Activated naive CD4-positive, alpha-beta T cell treated with anti-CD3 and anti-CD28 coated beads for 36 hours (primary cell): Measurements from ENCODE around the gene ANKRD63. TPM values are rescaled to one million over a fixed set of nuclear protein-coding genes. Genes with fewer than 3 reads are reported as not detected.

Source experiments
- CTCF ChIA-PET: fragments of 350-600 bp; sonication (Branson Sonifier 250); formaldehyde crosslinking; loops from one replicate; lab custom pipeline; 2021; ENCODE audit warnings: antibody characterized with exemption; lab: Charles Lee
- DNase-seq: peaks from one replicate; pipeline ENCODE4 v3.0.0-alpha.2; 2020
- H3K27ac Mint-ChIP-seq: one replicate; pipeline ENCODE4 v1.8.0; 2021; ENCODE audit warnings: mild to moderate bottlenecking, mixed read lengths
- H3K27me3 Mint-ChIP-seq: one replicate; pipeline ENCODE4 v1.8.0; 2021; ENCODE audit warnings: low read depth, mixed read lengths
- H3K36me3 Mint-ChIP-seq: one replicate; pipeline ENCODE4 v1.8.0; 2021; ENCODE audit warnings: low read depth, mixed read lengths
- H3K4me1 Mint-ChIP-seq: one replicate; pipeline ENCODE4 v1.8.0; 2021; ENCODE audit warnings: low read depth, mixed read lengths
- H3K4me3 Mint-ChIP-seq: one replicate; pipeline ENCODE4 v1.8.0; 2021; ENCODE audit warnings: mild to moderate bottlenecking, moderate library complexity, mixed read lengths
- H3K9me3 Mint-ChIP-seq: one replicate; pipeline ENCODE4 v1.8.0; 2021; ENCODE audit warnings: mixed read lengths
- intact Hi-C: fragments of 100-400 bp; cut with micrococcal nuclease; formaldehyde crosslinking; loops from one replicate; pipeline ENCODE4 v1.15.1; 2023
- total RNA-seq, 2 experiments: library from RNA; stranded (reverse); gene quantifications; one replicate each; pipeline ENCODE4 v1.2.3, GENCODE V29; 2021

Gene ANKRD63
- total RNA-seq, 2 experiments from 2014 or later = not detected

DNA sequence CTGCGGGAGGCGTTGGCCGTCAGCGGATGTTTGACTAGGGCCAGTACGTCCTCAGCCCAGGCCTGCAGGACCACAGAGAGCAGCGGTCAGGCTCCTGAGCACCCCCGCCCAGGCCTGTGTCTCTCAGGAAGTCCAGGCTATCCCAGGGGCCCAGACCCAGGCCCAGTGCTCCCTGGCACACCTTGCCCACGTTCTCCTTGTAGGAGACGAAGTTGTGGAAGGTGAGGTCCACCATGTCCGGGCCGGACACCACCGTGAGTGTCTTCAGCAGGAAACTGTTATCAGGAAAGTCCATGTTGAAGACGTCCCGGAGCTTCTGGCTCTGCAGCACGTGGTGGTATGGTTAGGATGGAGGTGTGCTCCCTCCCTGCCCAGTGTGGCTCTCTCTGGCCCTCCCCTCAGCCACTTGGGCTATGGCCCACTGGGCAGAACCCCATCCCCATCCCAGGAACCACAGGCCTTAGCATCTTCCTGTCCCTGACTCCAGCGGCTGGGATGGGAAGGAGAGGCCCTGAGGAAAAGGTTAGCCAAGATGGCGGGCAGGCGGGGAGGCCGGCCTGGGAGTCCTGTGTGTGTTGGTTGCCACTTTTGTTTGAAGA, 19.5 kb upstream of the ANKRD63 start:
- peaks cover 2% of the 10 kb centered on the region for H3K9me3 Mint-ChIP-seq
- peaks cover 27% of the 10 kb centered on the region for H3K36me3 Mint-ChIP-seq
- no peak overlapping the region for H3K27ac Mint-ChIP-seq
- intact Hi-C loops = no loop called here
- H3K4me3 Mint-ChIP-seq = no peak overlapping the region
- H3K4me1 Mint-ChIP-seq = peaks cover 14% of the 10 kb centered on the region
- DNase-seq = no peak
- CTCF ChIA-PET = interaction anchor here (3.2 to 16.7 kb wide), 2 partner anchors 9 to 28 kb away, joined by 15 to 365 read pairs; no protein-coding TSS in a partner anchor
- no peaks in the 10 kb centered on the region for H3K27me3 Mint-ChIP-seq

DNA sequence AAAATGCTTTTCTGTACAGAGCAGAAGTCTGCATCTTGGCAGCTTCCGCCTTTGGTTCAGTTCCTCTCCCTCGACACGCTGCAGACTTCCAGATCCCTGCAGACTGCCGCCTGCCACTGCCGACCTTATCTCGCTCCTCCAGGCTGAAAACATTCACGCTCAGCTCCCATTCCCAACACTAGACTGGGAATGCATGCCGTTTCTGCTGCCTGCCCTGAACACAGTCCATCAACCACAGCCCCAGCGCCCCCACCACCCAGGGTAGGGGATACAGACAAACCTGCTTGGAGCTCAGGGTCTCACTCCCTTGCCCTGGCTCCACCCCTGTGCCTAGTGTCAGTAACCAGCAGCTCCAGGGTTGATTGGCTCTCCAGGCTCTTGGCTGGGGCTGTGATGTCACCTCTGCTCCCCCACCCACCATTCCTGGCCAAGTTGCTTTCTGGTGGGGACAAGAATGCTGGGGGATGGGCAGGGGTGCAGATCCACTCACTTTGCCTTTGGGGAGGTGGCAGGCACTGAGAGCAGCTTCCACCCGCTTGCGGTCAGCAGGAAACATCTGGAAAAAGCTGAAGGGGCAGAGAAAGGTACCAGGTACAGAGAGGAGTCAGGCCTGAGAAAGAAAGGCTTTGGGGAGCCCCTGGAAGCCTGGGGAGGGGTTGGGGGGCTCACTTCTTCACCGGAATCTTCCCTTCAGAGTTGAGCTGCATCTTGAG, 18.8 kb upstream of the ANKRD63 start:
- Mint-ChIP-seq H3K4me1 (peaks cover 13% of the 10 kb centered on the region), H3K27ac (no peak overlapping the region), H3K36me3 (peaks cover 27% of the 10 kb centered on the region), H3K4me3 (no peak overlapping the region), H3K9me3 (peaks cover 2% of the 10 kb centered on the region), H3K27me3 (no peaks in the 10 kb centered on the region)
- intact Hi-C loops = no loop called here
- CTCF ChIA-PET = interaction anchor here (0.6 to 16.7 kb wide), 5 partner anchors 10 to 159 kb away, joined by 4 to 365 read pairs (median 4); no protein-coding TSS in a partner anchor
- DNase-seq = no peak

DNA sequence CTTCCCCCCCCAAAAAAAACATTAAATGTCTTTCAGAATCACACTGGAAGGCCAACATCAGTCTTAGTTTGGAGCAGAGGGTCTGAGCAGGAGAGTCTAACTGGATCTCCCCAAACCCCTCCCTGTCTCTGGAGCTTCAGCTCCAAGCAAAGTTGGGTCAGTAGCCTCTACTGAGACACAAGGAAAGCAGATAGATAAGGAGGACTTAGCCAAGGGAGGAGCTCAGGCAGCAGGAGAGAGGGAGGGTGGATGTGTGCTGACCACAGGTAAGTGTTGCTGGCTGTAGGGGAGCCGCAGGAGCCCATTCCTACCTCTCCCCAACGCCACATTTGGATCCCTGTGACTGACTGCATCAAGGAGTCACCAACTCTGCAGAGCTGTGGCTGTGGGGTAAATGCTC, 17.9 kb upstream of the ANKRD63 start:
- Mint-ChIP-seq H3K9me3 (peaks cover 2% of the 10 kb centered on the region), H3K4me3 (no peak overlapping the region), H3K4me1 (peaks cover 6% of the 10 kb centered on the region), H3K27me3 (no peaks in the 10 kb centered on the region), H3K36me3 (peaks cover 27% of the 10 kb centered on the region), H3K27ac (no peak overlapping the region)
- no peak for DNase-seq
- intact Hi-C loops = no loop called here
- CTCF ChIA-PET = interaction anchor here (0.6 to 3.2 kb wide), 4 partner anchors 10 to 44 kb away, joined by 3 to 15 read pairs (median 4); no protein-coding TSS in a partner anchor

DNA sequence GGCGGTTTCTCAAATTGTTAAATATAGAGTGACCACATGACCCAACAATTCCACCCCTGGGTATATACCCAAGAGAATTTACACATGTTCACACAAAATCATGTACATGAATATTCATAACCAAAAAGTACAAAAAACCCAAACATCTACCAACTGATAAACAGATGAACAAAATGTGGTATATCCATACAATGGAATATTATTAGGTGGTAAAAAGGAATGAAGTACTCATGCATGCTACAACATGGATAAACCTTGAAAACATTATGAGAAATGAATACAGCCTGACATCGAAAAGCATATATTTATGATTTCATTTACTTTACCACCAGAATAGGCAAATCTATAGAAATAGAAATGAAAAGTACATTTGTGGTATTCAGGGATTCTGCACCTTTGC, 17.5 kb upstream of the ANKRD63 start:
- Mint-ChIP-seq H3K4me1 (peaks cover 5% of the 10 kb centered on the region), H3K9me3 (peaks cover 2% of the 10 kb centered on the region), H3K27ac (no peak overlapping the region), H3K36me3 (peaks cover 27% of the 10 kb centered on the region), H3K4me3 (no peak overlapping the region), H3K27me3 (no peaks in the 10 kb centered on the region)
- intact Hi-C loops = no loop called here
- no peak for DNase-seq
- CTCF ChIA-PET = interaction anchor here (0.6 to 3.2 kb wide), 3 partner anchors 11 to 25 kb away, joined by 3 to 15 read pairs (median 4); no protein-coding TSS in a partner anchor

DNA sequence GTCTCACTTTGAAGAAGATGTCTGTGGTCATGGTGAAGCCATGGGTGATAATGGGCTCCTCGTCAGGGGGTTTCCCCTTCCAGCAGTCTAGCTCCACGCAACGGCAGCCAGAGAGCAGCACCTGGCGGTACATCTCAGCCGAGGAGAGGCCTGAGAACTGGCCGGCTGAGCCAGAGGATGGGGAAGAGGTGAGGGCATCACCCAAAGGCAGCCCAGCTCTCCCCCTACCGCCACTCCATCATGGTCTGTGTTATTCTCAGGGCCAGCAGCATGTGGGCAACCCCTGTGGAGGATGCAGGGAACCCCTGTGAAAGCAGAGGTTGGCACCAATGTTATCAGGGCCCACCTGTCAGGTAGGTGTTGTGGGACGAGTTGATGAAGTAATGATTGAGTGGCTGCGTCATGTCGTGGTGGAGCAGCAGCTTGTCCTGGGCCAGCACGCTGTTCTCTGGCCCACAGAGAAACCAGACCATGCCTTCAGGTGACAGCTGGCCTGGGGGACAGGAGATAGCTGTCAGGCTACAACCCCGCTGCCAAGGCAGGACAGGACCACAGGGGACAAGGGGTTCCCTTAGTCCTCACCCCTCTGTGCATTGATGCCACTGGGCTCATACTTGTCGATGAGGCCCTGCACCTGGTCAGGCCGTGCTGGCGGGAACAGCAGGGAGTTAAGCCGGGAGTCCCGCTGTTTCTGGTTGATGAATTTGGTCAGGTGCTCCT, 15.5 kb upstream of the ANKRD63 start:
- Mint-ChIP-seq H3K36me3 (peaks cover 23% of the 10 kb centered on the region), H3K4me3 (no peak overlapping the region), H3K9me3 (peaks cover 2% of the 10 kb centered on the region), H3K27ac (no peak overlapping the region), H3K27me3 (no peaks in the 10 kb centered on the region), H3K4me1 (no peaks in the 10 kb centered on the region)
- CTCF ChIA-PET = interaction anchor here (1.1 to 1.7 kb wide), 2 partner anchors 19 to 24 kb away, joined by 3 to 10 read pairs; no protein-coding TSS in a partner anchor
- intact Hi-C loops = no loop called here
- DNase-seq = no peak

DNA sequence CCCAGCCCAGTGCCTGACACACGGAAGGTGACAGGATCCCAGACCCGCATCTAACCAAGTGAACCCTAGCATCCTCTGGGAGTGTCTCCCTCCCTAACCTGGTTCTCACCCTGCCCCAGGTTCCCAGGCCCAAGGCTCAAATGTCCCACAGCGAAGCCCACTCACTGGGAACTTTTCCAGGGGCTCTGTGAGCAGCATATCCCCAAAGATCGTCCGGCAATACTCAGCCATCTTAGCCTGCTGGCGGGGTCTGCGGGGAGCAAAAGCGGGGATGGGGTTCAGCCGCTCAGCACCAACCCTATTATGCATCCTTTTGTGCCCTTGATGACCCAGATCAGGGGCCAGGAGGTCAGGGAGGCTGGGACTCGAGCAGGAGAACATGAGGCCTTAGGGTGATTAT, 14.5 kb upstream of the ANKRD63 start:
- Mint-ChIP-seq H3K27ac (no peak overlapping the region), H3K9me3 (peaks cover 2% of the 10 kb centered on the region), H3K27me3 (no peaks in the 10 kb centered on the region), H3K4me1 (no peaks in the 10 kb centered on the region), H3K4me3 (no peak overlapping the region), H3K36me3 (peaks cover 23% of the 10 kb centered on the region)
- CTCF ChIA-PET = interaction anchor here (1.0 to 1.1 kb wide), 2 partner anchors 12 to 18 kb away, joined by 3 read pairs; no protein-coding TSS in a partner anchor
- no peak for DNase-seq
- intact Hi-C loops = no loop called here

DNA sequence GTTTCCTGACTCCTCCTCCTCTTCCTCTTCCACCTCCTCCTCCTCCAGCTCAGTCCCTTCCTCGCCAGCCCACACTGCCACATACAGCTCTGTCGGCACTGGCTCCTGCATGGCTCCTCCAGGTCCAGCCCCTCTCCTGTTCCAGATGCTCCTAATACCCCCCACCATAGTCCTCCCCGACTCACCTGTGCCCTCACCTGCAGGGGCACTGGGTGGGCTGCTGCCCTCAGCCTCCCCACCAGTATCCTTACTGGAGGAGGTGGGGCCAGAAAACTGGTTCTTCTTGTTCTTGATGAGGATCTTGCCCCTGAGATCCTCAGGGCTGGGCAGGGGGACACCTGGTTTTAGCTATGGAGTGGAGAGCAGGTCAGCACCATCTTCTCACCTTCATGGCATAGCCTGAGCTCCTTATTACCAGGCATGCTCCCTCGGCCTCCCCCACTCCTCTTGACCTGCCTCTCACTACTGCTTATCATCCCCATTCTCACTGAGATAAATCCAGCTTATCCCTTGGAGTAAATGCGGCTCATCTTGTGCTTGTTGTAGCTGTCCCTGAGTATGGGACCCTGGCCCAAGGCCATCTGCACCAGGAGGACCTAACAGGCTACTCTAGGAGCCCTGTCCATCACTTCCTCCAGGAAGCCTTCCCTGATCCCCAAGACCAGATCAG, 13.8 kb upstream of the ANKRD63 start:
- Mint-ChIP-seq H3K4me1 (no peaks in the 10 kb centered on the region), H3K36me3 (peaks cover 21% of the 10 kb centered on the region), H3K4me3 (no peak overlapping the region), H3K27me3 (no peaks in the 10 kb centered on the region), H3K27ac (no peak overlapping the region), H3K9me3 (peaks cover 2% of the 10 kb centered on the region)
- CTCF ChIA-PET = interaction anchor here (1.0 kb wide), 2 partner anchors 13 to 14 kb away, joined by 3 read pairs; no protein-coding TSS in a partner anchor
- intact Hi-C loops = no loop called here
- DNase-seq = no peak

DNA sequence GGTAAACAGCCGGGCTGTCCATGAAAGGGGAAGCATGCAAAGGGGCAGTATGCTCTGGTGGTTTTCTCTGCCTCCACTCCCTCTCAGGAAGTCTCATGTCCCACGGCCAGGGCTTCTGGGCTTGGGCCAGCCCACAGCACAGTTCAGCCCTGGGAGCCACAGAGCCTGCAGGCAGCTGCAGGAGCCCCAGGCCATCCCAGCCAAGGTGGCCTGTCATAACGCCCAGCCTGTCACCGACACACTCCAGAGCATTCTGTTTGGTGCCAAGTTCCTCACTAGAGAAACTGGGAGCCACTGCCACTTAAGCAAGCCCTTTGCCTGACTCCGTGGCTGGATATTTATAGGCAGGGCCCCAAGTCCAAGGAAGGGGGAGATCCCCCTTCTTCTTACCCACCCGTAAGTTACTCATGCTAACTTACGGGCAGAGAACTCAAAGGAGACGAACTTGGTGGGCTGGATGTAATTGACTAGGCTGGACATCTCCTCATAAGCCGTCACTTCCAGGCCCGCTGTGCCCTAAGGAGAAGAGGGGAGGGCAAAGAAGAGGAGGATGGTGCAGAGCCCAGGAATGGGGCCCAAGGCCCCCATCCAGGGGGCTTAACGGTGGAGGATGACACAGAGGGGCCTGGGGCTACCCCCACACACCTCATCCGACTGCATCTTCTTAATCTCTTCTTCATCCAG, 13.2 kb upstream of the ANKRD63 start:
- intact Hi-C loops = no loop called here
- no peak overlapping the region for H3K27ac Mint-ChIP-seq
- H3K9me3 Mint-ChIP-seq = peaks cover 2% of the 10 kb centered on the region
- no peaks in the 10 kb centered on the region for H3K27me3 Mint-ChIP-seq
- no peak for DNase-seq
- no peaks in the 10 kb centered on the region for H3K4me1 Mint-ChIP-seq
- peaks cover 17% of the 10 kb centered on the region for H3K36me3 Mint-ChIP-seq
- no peak overlapping the region for H3K4me3 Mint-ChIP-seq
- CTCF ChIA-PET = interaction anchor here (1.0 to 1.7 kb wide), 4 partner anchors 14 to 21 kb away, joined by 3 to 8 read pairs (median 4); no protein-coding TSS in a partner anchor

DNA sequence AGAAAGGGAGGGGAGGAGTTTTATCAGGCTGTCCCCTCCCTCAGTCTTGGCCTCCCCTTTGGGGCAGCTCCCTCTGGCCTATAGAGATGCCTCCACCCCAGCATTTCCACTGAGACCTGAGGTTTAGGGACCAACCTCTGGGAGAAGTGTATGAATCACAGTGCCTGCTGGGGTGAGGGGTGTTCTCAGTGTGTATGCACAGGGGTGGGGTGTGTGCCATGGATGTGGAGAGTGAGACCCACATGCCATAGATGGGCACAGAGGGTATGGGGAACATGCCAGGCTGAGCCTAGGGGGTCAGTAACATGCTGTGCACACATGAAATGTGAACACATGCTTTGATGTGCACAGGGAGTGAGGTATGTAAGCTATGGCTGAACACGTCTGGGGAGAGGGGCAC, 12.4 kb upstream of the ANKRD63 start:
- no peaks in the 10 kb centered on the region for H3K4me1 Mint-ChIP-seq
- peaks cover 12% of the 10 kb centered on the region for H3K36me3 Mint-ChIP-seq
- CTCF ChIA-PET = interaction anchor here (1.0 to 1.7 kb wide), 3 partner anchors 14 to 21 kb away, joined by 4 to 8 read pairs (median 4); no protein-coding TSS in a partner anchor
- H3K4me3 Mint-ChIP-seq = no peak overlapping the region
- no peaks in the 10 kb centered on the region for H3K9me3 Mint-ChIP-seq
- intact Hi-C loops = no loop called here
- H3K27me3 Mint-ChIP-seq = no peaks in the 10 kb centered on the region
- H3K27ac Mint-ChIP-seq = no peak overlapping the region
- DNase-seq = no peak

DNA sequence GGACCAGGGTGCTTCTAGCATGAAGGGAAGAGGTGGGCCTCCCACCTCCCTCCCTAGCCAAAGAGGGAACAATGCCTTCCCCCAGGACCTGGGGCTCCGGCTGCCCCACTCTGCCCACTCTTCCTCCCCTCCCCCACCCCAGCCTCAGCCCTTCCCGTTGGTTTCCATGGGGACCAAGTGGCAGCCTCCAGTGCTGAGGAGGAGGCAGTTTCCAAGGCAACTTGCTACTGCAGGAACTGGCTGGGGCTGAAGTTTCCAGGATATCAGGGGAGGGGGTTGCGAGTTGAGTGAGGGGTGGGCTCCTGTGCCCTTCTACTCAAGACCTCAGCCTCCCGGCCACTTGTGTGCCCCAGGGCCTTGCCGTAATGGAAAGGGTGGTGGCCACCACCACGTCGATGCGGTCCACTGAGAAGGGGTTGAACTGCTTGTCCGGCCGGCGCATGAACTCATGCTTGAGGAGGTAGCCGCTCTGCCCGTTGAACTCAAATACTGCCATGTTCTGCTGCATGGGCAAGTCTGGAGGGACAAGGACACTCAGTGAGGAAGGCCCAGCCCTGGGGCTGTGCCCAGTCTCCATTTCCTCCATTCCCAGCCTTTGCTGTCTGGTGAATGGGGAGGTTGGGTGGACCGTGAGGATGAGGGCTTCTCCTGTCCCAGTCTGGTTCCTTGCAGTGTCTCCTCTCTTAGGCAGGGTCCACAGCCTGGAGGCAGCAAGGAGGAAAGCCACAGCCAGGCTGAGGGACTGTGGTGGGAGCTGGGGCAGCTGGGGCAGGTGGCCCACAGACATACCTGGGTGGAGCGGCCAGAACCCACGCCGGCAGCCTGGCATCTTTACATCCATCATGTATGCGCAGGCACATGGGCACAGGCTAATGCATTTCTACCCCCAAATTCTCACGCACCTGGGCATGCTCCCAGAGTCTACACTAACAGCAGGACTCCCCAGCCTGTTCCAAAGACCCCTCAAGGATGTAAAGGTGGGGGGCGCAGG, 11.3 kb upstream of the ANKRD63 start:
- intact Hi-C loops = no loop called here
- Mint-ChIP-seq H3K4me1 (no peaks in the 10 kb centered on the region), H3K9me3 (no peaks in the 10 kb centered on the region), H3K27ac (no peak overlapping the region), H3K36me3 (peaks cover 4% of the 10 kb centered on the region), H3K27me3 (no peaks in the 10 kb centered on the region), H3K4me3 (no peak overlapping the region)
- CTCF ChIA-PET = interaction anchor here (1.1 to 1.7 kb wide), 4 partner anchors 13 to 17 kb away, joined by 3 to 7 read pairs (median 4); partner anchors contain the start of gene PLCB2
- no peak for DNase-seq
